HG03520 (cell line): ENCODE results near the gene ZNF80.
A peak's percentile ranks its signal among the peaks of the same experiment; 100 is the strongest.
"Not testable (repeated sequence)": the region's sequence is repeated elsewhere in the genome, so short reads cannot be mapped to it uniquely, and the experiment has no call there.

ENCODE experiments used
- ATAC-seq: cut with Tn5 transposase; IDR thresholded peaks from one replicate; pipeline ENCODE4 v1.9.1; 2021; ENCODE audit warnings: mild to moderate bottlenecking, moderate library complexity; ENCODE audit not compliant: unreplicated experiment

ZNF80 gene

GRCh38 chr3:114237478-114237877 lies at the start of gene ZNF80:
ZNF80 (minus strand) TSS chr3:114237578; CDS start chr3:114237074, 504 bp downstream.
- ATAC-seq: not testable (repeated sequence)

DNA sequence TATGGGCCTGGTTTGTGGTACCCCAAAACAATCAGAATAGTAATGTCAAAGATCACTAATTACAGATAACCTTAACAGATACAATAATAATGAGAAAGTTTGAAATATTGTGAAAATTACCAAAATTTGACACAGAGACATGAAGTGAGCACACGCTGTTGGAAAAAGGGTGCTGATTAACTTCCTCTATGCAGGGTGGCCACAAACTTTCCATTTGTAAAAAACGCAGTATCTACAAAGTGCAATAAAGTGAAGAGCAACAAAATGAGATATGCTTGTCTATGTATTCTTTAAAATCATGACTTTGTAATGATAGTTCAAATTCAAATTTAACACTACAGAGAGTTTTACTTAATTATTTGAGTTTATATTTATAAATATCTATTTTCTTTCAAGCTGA lies 48.9 kb upstream of the ZNF80 start:
- no peak for ATAC-seq

- ATAC-seq: no peak
Measured at GRCh38 chr3:114285648-114286230, 48.4 kb upstream of the ZNF80 start.

- ATAC-seq: no peak
Measured at GRCh38 chr3:114284644-114285043, 47.3 kb upstream of the ZNF80 start.

DNA sequence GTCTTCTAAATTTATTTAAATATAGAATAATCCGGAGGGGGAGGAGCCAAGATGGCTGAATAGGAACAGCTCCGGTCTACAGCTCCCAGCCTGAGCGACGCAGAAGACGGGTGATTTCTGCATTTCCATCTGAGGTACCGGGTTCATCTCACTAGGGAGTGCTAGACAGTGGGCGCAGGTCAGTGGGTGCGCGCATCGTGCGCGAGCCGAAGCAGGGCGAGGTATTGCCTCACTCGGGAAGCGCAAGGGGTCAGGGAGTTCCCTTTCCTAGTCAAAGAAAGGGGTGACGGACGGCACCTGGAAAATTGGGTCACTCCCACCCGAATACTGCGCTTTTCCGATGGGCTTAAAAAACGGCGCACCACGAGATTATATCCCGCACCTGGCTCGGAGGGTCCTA lies 39.5 kb upstream of the ZNF80 start:
- ATAC-seq: not testable (repeated sequence)

DNA sequence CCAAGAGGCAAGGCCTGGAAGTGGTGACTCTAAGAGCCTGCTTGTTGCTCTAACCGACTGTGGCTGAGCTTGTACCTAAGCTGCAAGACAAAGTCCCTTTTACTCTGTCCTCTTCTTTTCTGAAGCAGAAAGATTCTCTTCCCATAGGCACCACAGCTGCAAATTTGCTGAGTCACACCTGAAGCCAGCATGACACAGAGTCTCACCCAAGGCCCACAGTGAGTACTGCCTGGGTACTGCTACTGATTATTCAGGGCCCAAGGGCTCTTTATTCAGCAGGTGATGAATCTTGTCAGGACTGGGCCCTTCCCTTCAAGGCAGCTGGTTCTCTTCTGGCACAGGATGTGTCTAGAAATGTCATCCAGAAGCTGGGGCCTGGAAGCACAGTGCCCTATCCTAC lies 37.6 kb upstream of the ZNF80 start:
- no peak for ATAC-seq

GRCh38 chr3:114272271-114272670 lies 34.9 kb upstream of the ZNF80 start:
- ATAC-seq: no peak

- ATAC-seq: no peak
Measured at GRCh38 chr3:114270019-114270418, 32.6 kb upstream of the ZNF80 start.

DNA sequence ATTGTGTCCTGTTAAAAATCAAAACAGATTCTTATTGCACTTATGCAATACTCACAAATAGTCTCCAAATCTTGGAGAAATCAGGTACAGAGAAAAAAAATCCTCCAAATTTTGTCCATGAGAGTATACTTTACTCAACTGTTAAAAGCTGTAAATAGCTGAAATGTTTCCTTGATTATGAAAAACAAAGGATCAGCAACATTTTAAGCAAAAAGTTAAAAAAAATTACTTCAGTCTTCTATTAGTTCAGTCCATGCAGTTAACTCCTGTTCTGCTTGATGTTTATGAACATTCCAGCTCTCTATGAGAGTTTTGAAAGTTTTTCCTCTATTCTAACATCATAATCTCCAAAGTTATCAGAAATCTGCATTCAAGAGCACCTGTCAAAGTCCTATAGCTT lies 22.8 kb upstream of the ZNF80 start:
- ATAC-seq: no peak

- no peak for ATAC-seq
Measured at GRCh38 chr3:114259566-114259965, 22.2 kb upstream of the ZNF80 start.

- no peak for ATAC-seq
Measured at GRCh38 chr3:114253505-114253904, 16.1 kb upstream of the ZNF80 start.

DNA sequence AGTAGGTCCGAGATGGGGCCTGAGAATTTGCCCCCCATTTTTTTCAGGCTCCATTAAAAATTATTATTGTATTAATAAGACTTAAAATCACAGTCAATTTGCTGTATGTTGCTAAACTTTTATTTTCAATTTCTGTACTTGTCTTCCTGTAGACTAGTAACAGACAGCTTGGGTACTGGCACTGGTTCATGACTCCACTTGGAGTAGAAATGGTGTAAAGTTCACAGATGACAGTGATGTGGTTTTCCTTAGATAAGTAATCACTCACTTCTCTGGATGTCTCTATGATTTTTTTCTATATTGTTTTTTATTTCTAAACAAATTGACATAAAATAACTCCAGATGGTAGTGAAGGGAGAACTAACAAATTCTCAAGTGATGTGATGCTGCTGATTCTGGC lies 15.6 kb upstream of the ZNF80 start:
- no peak for ATAC-seq

DNA sequence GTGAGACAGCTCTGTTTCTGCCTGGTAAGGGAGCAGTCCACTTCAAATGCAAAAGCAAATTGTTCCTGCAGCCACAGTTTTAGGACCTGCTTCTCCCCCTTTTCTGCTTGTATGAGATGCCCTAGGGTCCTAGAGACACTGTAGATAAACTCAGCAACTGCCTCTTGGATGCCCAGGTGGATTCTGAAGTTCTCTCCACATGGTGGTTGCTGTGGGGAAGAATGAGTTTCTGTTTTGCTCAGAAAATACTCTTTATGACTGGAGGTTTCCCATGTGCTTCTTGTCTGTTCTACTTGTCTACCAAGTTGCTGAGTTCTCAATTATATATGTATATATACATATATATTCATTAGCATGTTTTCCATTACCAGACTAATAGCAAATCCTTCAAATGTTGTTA lies 5.6 kb upstream of the ZNF80 start:
- peak; percentile 97 for ATAC-seq

DNA sequence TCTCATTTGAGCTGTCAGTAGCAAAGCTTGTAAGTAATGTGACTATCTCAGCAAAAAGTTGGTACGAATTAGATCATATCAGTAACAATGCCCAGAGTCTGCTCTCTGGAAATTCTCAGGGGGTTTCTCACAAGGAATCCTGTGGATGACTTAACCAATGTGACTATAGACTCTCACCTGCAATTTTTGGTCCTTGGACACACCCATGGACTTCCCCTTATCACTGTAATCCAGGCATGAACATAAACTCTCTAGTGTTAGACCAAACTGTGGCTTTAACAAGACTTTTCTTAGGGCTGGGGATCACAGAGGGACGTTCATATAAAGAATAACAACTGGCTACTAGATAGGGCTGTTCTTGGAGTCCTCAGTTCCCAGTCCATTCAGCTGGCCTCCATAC lies 3.9 kb upstream of the ZNF80 start:
- no peak for ATAC-seq

DNA sequence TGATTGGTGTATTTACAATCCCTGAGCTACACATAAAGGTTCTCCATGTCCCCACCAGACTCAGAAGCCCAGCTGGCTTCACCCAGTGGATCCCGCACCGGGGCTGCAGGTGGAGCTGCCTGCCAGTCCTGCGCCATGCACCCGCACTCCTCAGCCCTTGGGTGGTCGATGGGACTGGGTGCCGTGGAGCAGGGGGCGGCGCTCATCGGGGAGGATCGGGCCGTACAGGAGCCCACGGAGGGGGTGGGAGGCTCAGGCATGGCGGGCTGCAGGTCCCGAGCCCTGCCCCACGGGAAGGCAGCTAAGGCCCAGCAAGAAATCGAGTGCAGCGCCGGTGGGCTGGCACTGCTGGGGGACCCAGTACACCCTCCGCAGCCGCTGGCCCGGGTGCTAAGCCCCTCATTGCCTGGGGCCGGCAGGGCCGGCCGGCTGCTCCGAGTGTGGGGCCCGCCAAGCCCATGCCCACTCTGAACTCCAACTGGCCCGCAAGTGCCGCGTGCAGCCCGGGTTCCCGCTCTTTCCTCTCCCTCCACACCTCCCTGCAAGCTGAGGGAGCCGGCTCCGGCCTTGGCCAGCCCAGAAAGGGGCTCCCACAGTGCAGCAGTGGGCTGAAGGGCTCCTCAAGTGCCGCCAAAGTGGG lies 888 bp upstream of the ZNF80 start:
- not testable (repeated sequence) for ATAC-seq

DNA sequence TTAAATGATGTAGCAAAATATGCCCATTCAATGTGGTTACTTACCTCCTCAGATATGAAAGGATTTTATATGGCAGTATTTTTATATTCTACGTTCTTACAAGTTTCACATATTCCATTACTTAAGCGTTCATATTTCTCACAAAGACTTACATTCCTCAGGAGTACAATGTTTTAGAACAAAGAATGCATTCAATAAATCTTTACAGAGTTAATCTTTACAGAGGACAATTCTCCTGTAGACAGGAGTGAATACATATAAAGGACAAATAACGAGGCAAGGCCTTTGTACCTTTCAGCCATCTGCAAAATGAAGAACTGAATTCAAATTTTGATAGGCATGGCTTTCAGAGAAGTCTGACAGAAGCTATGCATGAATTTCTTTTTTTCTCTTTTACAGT lies 1.9 kb downstream of the ZNF80 start:
- no peak for ATAC-seq

GRCh38 chr3:114234745-114235144 lies 2.6 kb downstream of the ZNF80 start:
- no peak for ATAC-seq

- no peak for ATAC-seq
Measured at GRCh38 chr3:114231616-114232015, 5.8 kb downstream of the ZNF80 start.

GRCh38 chr3:114227076-114227475 lies 10.3 kb downstream of the ZNF80 start:
- ATAC-seq: no peak

GRCh38 chr3:114226313-114226712 lies 11.1 kb downstream of the ZNF80 start:
- no peak for ATAC-seq

DNA sequence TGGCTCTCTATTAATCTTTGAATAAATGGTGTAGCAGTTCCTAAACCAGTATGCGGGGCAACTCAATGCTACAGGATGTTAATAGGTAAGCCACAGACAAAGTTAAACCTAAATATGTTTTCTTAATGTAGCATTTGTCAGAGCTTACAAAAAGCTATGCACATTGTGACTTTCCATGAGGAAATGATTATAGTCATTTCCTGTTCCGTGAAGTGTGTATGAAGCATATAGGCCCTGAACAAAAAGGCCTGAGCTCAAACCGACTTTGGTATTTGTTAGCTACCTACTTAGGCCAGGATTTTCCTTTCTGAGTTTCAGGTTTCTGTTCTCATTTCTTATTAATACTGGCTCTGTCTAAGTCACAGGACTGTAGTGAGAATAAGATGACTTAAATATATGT lies 14.2 kb downstream of the ZNF80 start:
- peak; percentile 84 for ATAC-seq

- ATAC-seq: no peak
Measured at GRCh38 chr3:114221881-114222264, 15.5 kb downstream of the ZNF80 start.
